Dermis blood vessel endothelial cell (primary cell): ENCODE measurements around the gene LIN52. TPM values are rescaled to one million over a fixed set of nuclear protein-coding genes. Genes with fewer than 3 reads are reported as not detected.
"Not testable (repeated sequence)": the region's sequence is repeated elsewhere in the genome, so short reads cannot be mapped to it uniquely, and the experiment has no call there.

Source experiments
- DNase-seq: peaks from one replicate; pipeline ENCODE4 v3.0.0; 2010
- total RNA-seq: library from RNA; depleted of rRNA; stranded (reverse); fragments of >200 nt; gene quantifications from 2 replicates; pipeline ENCODE4 v1.2.3, GENCODE V29; 2014

The LIN52 gene
- total RNA-seq, 1 donor from 2014 or later: 8.5 TPM

GRCh38 chr14:74109369-74109768, 24.6 kb downstream of the LIN52 start:
- DNase-seq: no peak

GRCh38 chr14:74111395-74112216, 26.9 kb downstream of the LIN52 start:
- peak; percentile 76 for DNase-seq

- not testable (repeated sequence) for DNase-seq
Measured at GRCh38 chr14:74125487-74125886, 40.7 kb downstream of the LIN52 start.

- DNase-seq: no peak
Measured at GRCh38 chr14:74126315-74127013, 41.7 kb downstream of the LIN52 start.

- DNase-seq: no peak
Measured at GRCh38 chr14:74127634-74128033, 42.9 kb downstream of the LIN52 start.

GRCh38 chr14:74133833-74134481, 49.2 kb downstream of the LIN52 start:
- no peak for DNase-seq

GRCh38 chr14:74134484-74134883, 49.7 kb downstream of the LIN52 start:
- DNase-seq: no peak

GRCh38 chr14:74135426-74135825, 50.7 kb downstream of the LIN52 start:
- no peak for DNase-seq

GRCh38 chr14:74140374-74140850, 55.7 kb downstream of the LIN52 start:
- DNase-seq: peak; percentile 38

GRCh38 chr14:74141703-74142102, 56.9 kb downstream of the LIN52 start:
- no peak for DNase-seq

- DNase-seq: no peak
Measured at GRCh38 chr14:74142523-74142922, 57.8 kb downstream of the LIN52 start.

- DNase-seq: no peak
Measured at GRCh38 chr14:74144789-74145188, 60.0 kb downstream of the LIN52 start.

- DNase-seq: no peak
Measured at GRCh38 chr14:74147571-74147970, 62.8 kb downstream of the LIN52 start.

- no peak for DNase-seq
Measured at GRCh38 chr14:74148705-74149104, 63.9 kb downstream of the LIN52 start.

GRCh38 chr14:74155287-74155686, 70.5 kb downstream of the LIN52 start:
- no peak for DNase-seq

GRCh38 chr14:74155749-74156148, 71.0 kb downstream of the LIN52 start:
- no peak for DNase-seq

- DNase-seq: no peak
Measured at GRCh38 chr14:74160763-74161162, 76.0 kb downstream of the LIN52 start.

GRCh38 chr14:74161526-74162158, 76.9 kb downstream of the LIN52 start:
- no peak for DNase-seq

- DNase-seq: no peak
Measured at GRCh38 chr14:74169906-74170305, 85.2 kb downstream of the LIN52 start.

GRCh38 chr14:74176400-74176793, 91.6 kb downstream of the LIN52 start:
- DNase-seq: no peak

- DNase-seq: no peak
Measured at GRCh38 chr14:74179856-74180255, 95.1 kb downstream of the LIN52 start.

- no peak for DNase-seq
Measured at GRCh38 chr14:74190927-74191575, 106.3 kb downstream of the LIN52 start.
